GM21528 (cell line): ENCODE results near the gene MRNIP.
"Not testable (repeated sequence)": the region's sequence is repeated elsewhere in the genome, so short reads cannot be mapped to it uniquely, and the experiment has no call there.

Experiments used
- ATAC-seq: cut with Tn5 transposase; IDR thresholded peaks from one replicate; pipeline ENCODE4 v1.9.1; 2021; ENCODE audit warnings: mild to moderate bottlenecking, moderate library complexity; ENCODE audit not compliant: unreplicated experiment, low FRiP score

MRNIP gene

DNA sequence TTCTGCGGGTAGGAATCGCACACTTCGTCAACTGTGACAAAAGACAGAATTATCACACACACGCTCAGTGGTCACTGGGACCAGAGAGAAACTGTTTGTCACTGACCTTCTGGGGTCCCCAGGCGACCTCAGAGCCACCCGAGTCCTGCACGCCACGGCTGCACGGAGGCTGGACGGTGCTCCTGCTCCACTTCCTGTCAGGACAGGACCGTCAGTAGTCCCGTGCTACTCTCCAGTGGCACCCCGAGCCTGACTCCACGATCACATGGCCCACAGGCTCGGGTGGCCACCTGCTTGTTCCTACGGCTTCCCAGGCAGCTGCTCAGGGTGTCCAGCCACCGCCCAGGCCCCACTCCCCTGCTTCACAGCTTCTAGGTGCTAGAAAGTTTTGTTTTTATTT, 17.9 kb downstream of the MRNIP start:
- ATAC-seq = no peak

DNA sequence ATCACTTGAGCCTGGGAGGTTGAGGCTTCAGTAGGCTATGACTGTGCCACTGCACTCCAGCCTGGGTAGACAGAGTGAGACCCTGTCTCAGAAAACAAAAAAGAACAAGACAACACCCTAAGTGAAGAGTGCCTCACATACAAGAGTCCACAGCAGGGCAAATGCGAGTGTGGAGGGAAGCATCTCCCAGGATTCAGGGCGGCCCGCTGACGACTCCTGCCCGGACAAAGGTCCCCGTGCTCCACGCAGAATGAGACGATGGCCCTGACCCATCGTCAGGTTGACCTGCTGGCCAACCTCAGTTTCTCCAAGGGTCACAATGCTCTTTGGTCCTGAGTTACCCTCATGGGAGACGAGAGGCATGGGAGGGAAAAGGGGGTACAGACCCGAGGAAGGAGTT, 18.3 kb downstream of the MRNIP start:
- ATAC-seq = no peak

DNA sequence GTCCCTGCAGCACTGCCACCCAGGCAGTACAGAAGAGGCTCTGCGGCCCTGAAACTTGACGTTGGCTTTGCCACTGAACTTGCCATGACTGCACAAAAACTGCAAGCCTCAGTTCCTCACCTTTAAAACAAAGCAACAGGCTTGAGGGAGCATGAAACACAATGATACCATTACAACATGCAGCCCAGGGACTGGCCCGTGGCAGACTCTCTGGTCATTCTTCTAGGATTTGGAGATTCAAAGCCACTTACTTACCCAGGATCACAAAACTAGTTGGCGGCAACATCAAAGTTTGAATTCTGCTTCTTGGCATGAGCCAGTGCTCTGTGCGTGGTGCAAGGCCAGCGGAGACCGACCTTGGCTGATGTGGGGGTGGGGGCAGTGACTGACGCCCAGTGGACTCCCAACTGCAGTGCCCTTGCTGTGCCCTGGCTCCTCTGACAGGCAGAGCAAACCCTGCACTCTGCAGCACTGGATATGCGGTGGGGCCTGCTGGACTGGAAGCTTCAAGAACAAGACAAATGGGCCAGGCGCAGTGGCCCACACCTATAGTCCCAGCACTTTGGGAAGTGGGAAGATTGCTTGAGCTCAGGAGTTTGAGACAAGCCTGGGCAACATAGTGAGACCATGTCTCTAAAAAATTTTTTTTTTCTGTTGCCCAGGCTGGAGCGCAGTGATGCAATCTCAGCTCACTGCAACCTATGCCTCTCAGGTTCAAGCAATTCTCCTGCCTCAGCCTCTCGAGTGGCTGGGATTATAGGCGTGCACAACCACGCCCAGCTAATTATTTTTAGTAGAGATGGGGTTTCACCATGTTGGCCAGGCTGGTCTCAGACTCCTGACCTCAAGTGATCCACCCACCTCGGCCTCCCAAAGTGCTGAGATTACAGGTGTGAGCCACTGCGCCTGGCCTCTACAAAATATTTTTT, 19.0 kb downstream of the MRNIP start:
- ATAC-seq = no peak

DNA sequence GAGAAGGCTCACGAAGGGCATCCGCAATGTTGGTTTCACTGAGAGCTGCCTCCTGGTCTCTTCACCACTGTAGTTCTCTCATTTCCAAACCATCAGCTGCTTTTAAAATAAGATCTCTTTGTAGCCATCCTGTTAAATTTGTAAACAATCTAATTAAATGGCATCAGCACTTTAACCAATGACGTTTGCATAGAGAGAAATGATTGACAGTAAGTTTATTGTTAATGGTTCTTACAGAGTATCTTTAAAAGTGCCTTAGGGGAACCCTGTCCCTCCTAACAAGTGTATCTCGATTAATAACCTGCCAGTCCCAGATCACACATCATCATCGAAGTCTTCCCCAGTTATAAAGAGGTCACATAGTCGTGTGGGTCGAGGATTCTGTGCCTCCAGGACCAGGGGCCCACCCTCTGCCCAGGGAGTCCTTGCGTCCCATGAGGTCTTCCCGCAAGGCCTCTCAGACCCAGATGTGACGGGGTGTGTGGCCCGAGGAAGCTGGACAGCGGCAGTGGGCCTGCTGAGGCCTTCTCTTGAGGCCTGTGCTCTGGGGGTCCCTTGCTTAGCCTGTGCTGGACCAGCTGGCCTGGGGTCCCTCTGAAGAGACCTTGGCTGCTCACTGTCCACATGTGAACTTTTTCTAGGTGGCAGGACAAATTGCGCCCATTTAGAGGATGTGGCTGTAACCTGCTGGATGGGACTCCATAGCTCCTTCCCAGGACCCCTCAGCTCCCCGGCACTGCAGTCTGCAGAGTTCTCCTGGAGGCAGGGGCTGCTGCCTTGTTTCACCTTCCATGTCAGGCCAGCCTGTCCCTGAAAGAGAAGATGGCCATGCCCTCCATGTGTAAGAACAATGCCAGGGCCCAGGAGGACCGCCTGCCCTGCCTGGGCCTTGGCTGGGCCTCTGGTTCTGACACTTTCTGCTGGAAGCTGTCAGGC, 21.3 kb downstream of the MRNIP start:
- ATAC-seq = no peak

DNA sequence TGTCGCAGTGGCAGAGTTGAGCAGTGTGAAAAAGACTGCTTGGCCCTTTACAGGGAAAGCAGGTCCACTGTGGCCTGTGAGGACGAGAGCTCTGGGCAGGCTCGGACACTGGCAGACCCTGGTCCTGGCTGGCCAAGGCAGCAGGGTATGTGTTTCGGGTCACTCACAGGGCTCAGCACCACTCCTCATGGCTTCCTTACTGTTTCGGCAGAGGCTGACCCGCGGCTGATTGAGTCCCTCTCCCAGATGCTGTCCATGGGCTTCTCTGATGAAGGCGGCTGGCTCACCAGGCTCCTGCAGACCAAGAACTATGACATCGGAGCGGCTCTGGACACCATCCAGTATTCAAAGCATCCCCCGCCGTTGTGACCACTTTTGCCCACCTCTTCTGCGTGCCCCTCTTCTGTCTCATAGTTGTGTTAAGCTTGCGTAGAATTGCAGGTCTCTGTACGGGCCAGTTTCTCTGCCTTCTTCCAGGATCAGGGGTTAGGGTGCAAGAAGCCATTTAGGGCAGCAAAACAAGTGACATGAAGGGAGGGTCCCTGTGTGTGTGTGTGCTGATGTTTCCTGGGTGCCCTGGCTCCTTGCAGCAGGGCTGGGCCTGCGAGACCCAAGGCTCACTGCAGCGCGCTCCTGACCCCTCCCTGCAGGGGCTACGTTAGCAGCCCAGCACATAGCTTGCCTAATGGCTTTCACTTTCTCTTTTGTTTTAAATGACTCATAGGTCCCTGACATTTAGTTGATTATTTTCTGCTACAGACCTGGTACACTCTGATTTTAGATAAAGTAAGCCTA, 22.2 kb downstream of the MRNIP start:
- no peak for ATAC-seq

DNA sequence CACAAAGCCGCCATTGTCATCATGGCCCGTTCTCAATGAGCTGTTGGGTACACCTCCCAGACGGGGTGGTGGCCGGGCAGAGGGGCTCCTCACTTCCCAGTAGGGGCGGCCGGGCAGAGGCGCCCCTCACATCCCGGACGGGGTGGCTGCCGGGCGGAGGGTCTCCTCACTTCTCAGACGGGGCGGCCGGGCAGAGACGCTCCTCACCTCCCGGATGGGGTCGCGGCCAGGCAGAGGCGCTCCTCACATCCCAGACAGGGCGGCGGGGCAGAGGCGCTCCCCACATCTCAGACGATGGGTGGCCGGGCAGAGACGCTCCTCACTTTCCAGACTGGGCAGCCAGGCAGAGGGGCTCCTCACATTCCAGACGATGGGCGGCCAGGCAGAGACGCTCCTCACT, 23.7 kb downstream of the MRNIP start:
- not testable (repeated sequence) for ATAC-seq

DNA sequence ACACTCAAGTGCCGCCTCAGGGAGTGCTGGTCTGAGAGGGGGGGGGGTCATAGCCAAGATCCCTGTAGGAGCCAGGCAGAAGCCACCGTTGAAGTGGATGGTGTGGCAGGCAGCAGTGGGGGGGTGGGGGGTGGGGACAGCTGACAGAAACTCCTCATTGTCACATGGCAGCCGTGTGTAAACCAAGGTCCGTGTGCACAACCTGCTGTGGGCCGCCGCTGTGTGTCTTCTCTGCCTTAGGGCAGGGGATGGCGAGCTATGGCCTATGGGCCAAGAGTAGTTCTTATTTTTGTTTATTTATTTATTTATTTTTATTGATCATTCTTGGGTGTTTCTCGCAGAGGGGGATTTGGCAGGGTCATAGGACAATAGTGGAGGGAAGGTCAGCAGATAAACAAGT, 24.5 kb downstream of the MRNIP start:
- ATAC-seq = no peak

DNA sequence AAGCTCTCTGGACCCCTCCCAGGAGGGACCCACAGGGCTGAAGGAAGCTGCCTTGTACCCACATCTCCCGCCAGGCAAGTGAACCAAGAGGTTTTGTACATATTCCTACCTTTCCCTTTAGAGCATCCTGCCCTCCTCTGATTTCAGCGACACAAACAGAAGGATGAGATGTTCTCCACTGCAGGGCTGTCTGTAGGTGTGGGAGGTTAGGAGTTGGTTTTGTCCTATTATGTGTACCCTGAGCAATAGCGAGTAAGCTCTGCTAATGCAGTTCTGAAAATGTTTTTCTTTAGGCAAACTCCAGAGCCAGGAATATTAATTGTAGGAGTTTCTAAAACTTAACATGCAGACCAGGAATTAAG, 24.9 kb downstream of the MRNIP start:
- no peak for ATAC-seq

DNA sequence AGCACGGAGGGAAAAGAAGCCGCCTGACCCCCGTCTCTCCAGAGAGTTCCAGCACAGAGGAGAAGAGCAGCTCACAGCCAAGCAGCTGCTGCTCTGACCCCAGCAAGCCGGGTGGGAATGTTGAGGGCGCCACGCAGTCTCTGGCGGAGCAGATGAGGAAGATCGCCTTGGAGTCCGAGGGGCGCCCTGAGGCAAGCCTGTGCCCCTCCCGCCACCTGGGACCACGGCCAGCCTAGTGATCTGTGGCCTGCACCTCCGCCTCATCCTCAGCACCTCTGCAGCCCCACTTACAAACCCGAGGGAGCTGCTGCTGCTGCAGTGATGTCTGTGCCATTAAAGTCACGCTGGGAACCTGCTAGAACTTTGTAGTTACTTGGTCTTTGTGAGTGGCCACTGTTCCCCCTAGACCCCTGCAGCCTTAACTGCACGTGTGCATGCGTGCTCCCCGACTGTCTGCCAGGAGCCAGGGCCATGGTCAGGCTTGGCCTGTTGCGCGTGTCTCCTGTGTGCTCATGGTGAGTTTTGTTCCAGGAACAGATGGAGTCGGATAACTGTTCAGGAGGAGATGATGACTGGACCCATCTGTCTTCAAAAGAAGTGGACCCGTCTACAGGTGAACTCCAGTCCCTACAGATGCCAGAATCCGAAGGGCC, 25.4 kb downstream of the MRNIP start:
- ATAC-seq = no peak

DNA sequence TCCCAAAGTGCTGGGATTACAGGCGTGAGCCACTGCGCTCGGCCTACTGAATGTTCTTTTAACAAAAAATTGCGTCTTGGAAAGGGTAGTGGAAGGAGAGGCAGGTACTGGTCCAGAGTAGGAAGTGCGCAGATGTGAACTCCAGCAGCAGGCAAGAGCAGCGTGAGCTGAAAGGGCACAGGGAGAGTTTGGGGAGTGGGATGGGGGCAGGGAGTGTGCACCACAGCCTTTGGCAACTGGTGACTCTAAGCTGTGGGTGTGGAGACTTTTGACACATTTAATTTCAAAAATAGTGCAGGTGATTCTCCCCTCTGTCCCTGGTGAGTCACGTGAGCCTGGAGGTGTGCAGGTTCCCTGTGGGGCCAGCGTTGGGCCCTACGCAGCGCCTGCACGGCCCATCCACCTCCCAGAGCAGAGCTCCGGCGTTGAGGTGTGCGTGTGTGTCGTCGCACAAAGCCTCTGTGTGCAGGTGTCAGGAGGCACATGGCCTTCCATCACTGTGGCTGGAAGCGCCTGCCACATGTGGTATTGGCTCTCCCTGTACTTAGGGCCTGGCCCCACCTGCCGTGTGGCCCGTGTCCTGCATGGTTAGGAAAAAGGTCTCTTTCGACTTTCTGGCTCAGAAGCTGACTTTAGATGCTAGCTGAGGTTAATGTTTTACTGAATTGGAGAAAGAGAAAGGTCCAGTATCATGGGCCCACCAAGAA, 26.4 kb downstream of the MRNIP start:
- no peak for ATAC-seq

DNA sequence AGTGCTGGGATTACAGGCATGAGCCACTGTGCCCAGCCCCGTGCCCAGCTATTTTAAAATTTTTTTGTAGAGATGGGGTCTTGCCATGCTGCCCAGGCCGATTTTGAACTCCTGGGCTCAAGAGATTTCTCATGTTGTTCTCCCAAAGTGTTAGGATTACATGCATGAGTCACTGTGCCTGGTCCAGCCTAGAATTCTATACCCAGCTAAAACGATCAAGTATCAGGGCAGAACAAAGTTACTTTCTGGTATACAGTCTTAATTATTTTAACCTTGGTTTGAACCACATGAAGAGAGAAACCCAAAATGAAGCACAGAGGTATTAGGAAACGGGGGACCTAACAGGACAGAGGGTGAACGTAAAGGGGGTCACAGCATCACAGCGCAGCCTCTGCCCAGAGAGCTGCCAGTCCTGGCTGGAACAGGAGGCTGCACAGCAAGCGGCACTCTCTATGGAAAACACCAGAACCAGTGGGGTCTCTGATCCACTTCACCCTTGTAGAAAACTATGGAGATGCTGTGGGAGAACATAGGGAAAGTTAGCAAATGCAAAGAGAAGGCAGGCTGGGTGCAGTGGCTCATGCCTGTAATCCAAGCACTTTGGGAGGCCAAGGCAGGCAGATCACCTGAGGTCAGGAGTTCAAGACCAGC, 27.7 kb downstream of the MRNIP start:
- ATAC-seq = no peak

DNA sequence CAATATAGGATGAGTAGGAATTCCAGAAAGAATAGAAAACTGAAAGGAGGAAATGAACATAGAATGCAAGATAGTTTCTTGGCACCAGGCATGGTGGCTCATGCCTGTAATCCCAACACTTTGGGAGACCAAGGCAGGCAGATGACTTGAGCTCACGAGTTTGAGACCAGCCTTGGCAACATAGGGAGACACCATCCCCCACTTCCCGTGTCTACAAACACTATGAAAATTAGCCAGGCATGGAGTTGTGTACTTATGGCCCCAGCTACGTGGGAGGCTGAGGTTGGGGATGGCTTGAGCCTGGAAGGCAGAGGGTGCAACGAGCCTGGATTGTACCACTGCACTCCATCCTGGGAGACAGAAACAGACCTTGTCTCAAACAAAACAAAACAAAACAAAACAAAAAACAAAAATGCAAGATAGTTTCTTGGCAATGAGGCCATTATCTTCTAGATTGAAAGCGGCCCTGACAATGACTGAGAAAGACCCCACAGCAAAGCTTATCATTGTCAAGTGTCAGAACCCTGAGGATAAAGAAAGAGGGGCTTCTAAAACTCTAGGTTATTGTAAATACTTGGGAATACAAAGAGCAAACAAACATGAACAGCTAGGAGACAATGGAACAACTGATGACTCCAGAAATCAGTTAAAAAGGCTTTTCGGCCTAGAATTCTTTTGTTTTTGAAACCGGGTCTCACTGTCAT, 28.7 kb downstream of the MRNIP start:
- ATAC-seq = no peak

DNA sequence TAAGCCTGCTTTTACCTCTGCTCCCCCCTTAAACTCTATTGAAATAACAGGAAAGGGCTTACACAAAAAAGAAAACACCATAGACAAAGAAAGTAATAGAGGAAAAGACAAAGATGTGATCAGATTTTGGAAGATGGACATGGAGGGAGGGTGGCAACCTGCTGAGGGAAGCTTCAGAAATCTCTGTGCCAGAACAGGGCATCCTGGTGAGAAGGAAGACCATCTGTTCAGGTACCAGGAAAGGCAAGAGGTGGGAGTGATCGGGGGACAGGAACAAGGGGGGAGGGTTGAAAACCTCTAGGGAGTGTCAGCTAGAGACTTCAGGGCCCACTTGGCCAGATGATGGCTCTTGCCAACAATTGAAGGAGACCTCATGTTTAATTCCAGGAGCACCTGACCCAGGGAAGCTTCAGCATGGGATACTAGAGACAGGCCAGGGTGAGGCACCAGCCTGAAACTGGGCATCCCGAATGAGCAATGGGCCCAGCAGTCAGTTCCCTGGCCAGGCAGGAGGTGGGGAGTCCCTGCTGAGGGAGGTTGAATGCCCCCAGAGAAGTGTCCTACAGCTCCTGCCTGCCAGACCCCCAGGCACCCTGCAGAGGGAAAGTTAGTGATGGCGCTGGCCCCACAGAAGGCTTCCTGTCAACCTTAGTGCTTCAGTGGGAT, 29.7 kb downstream of the MRNIP start:
- ATAC-seq = no peak

DNA sequence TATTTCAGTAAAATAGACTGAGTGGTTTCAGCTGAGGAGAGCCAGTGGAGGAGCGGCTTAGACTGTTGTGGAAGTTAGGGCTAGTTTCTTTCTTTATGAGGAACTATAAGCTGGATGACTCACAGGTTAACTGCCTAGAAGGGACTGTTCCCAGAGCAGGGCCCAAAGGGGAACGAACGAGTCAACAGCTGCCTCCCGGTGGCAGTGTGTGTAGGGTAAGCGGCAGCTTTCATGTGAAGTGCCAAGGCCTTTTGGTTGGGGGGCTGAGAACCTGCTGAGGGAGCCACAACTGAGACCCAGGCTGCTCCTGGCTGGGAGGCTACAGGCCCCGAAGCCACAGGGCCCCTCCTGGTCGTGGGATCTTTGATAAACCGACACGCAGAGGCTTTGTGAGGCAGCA, 30.9 kb downstream of the MRNIP start:
- no peak for ATAC-seq

DNA sequence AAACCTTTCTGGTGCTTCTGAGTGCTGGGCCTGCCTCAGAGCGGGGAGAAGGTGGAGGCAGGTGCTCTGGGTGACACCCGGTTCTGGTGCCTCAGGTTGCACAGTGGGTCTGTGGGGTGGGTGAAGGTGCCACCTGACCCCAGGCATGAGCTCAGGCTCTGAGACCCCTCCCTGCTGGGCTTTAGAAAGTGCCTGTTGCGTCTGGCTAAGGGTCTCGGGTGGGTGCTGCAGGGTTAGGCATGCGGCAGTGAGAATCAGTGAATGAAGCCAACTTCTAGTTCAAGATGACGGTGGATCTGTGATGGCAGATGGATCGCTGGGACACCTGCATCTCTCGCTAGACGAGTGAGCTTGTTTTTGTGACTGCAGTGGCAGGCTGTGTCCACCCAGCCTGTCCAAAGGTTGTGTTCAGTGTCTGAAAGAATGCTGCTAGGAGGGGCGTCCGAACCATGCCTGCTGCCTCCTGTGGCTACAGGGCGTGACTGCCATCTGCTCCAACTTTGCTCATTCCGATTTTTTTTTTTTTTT, 32.9 kb downstream of the MRNIP start:
- no peak for ATAC-seq

DNA sequence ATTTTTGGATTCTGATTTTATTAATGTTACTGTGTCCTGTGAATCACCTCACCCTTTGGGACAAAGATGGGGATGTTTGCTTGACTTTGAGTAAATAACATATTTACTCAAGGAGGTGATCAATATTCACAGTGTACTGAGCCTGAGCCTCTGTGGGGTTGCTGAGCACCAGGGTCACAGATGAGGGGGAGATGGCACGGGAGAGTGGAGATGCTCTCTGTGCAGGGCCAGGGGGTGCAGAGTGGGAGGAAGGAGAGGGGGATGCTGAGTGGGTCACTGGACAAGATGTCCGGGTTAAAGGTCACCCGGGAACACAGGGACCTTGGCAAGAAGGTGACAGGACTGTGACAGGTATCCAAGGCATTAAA, 33.9 kb downstream of the MRNIP start:
- no peak for ATAC-seq

DNA sequence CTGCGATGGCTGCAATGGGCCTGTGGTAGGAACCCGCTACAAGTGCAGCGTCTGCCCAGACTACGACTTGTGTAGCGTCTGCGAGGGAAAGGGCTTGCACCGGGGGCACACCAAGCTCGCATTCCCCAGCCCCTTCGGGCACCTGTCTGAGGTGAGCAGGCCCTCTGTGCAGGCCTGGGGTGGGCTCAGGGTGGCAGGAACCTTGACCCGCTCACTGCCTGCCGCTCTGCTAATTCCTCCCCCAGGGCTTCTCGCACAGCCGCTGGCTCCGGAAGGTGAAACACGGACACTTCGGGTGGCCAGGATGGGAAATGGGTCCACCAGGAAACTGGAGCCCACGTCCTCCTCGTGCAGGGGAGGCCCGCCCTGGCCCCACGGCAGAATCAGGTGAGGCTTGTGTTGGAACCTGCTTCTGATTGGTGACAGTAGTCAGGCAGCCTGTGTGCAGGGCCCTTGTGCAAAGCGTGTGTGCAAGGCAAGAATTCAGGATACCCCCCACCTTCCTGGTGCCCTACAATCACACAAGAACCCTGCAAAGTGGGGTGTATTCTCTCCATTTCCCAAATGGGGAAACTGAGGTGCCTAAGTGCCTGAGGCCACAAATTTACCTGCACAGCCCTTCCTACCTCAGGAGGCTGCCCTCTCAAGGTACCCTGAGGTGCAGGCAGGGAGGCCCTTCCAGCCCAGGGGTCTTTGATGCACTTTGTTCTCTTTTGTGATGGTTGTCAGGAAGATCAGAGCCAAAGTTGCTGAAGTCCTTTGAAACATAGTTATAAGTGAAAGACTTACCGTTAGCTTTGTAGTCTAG, 34.5 kb downstream of the MRNIP start:
- ATAC-seq = no peak
